Natural killer cell treated with Interleukin-12 subunit alpha and Interleukin-12 subunit beta and Interleukin-15 and Interleukin-18, amount 100 ng/mL, for 72 hours (primary cell): ENCODE data around the gene MRPL2. TPM values are rescaled to one million over a fixed set of nuclear protein-coding genes. Genes with fewer than 3 reads are reported as not detected.

ENCODE experiments used
- ATAC-seq, 2 donors: fragments of 150-1000 bp; cut with Tn5 transposase in 1 of 2; sonication (Bioruptor Pico), chemical (Tn5 transposase) in 1 of 2; 2 replicates each; pipeline ENCODE4 v1.10.0; 2021
- DNase-seq: peaks from one replicate; pipeline ENCODE4 v3.0.0; 2022; ENCODE audit warnings: low spot score
- H3K27ac Mint-ChIP-seq, 2 donors: 1 replicate in 1 of 2; 2 replicates in 1 of 2; pipeline ENCODE4 v1.8.0; 2022; ENCODE audit warnings: mixed read lengths in 2 of 2, mild to moderate bottlenecking in 1 of 2, moderate library complexity in 1 of 2
- H3K27me3 Mint-ChIP-seq, 2 donors: 1 replicate in 1 of 2; 2 replicates in 1 of 2; pipeline ENCODE4 v1.8.0; 2022; ENCODE audit warnings: mixed read lengths in 2 of 2
- H3K36me3 Mint-ChIP-seq: one replicate; pipeline ENCODE4 v1.8.0; 2022; ENCODE audit warnings: mixed read lengths
- H3K4me1 Mint-ChIP-seq, 2 donors: 1 replicate in 1 of 2; 2 replicates in 1 of 2; pipeline ENCODE4 v1.8.0; 2022; ENCODE audit warnings: low read depth in 2 of 2, mixed read lengths in 2 of 2, mild to moderate bottlenecking in 1 of 2
- H3K4me3 Mint-ChIP-seq: one replicate; pipeline ENCODE4 v1.8.0; 2022; ENCODE audit warnings: mixed read lengths
- H3K9me3 Mint-ChIP-seq: 2 replicates; pipeline ENCODE4 v1.8.0; 2022; ENCODE audit warnings: mixed read lengths
- total RNA-seq, 2 donors: library from RNA; stranded (reverse); gene quantifications; one replicate each; pipeline ENCODE4 v1.2.3, GENCODE V29; 2022

MRPL2 gene
- total RNA-seq, 2 donors from 2014 or later: 41.7 to 59.6 TPM

- H3K27ac Mint-ChIP-seq: peak within 1 kb of the TSS; percentile 94 to 95
- ATAC-seq: peak; percentile 98 to 99
- peak within 1 kb of the TSS; percentile 92 for H3K4me3 Mint-ChIP-seq
- no peaks in the 10 kb centered on the region for H3K9me3 Mint-ChIP-seq
- peaks cover under 1% of the 10 kb centered on the region for H3K36me3 Mint-ChIP-seq
- DNase-seq: peak; percentile 99
- H3K4me1 Mint-ChIP-seq: peaks cover 43 to 53% of the 10 kb centered on the region in 2 donors
- H3K27me3 Mint-ChIP-seq: no peaks in the 10 kb centered on the region
Measured at GRCh38 chr6:43013843-43014433, 45.3 kb downstream of the MRPL2 start, which contains the start of the genes KLHDC3 and MEA1. Gene KLHDC3, plus strand, starts transcription at chr6:43014249. Its CDS starts 2,944 bp downstream, at chr6:43017193. Gene MEA1, minus strand, starts transcription at chr6:43013946. Its CDS starts 133 bp downstream, at chr6:43013813.

GRCh38 chr6:43013097-43013842 lies 46.0 kb downstream of the MRPL2 start:
- ATAC-seq: no peak
- Mint-ChIP-seq H3K27ac (peak overlapping the region; percentile 94 to 95), H3K36me3 (no peaks in the 10 kb centered on the region), H3K27me3 (no peaks in the 10 kb centered on the region), H3K4me1 (peaks cover 43 to 53% of the 10 kb centered on the region in 2 donors), H3K4me3 (peak overlapping the region; percentile 92), H3K9me3 (no peaks in the 10 kb centered on the region)
- no peak for DNase-seq

GRCh38 chr6:43012364-43012763 lies 46.9 kb downstream of the MRPL2 start:
- no peak for DNase-seq
- Mint-ChIP-seq H3K27me3 (no peaks in the 10 kb centered on the region), H3K4me1 (peaks cover 43 to 46% of the 10 kb centered on the region in 2 donors), H3K4me3 (peak overlapping the region; percentile 92), H3K9me3 (no peaks in the 10 kb centered on the region), H3K36me3 (no peaks in the 10 kb centered on the region), H3K27ac (peak overlapping the region; percentile 94 to 95)
- ATAC-seq: no peak

DNA sequence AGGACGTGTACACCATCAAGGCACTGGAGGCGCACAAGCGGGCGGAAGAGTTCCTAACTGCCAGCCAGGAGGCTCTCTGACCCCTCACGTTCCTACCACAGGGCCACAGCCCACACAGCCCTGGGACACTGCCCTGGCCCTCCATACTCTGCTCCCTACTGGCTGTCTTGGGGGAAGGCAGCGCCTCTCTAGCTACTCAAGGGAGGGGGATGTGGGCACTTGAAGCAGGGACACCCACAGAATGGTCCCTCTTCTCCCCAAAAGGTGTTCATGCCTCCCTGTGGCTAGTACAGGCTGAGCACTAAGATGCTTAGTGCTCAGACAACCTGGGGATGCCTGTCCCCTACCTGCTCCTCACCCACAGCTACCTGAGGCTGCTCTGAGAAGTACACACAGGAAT lies 48.0 kb downstream of the MRPL2 start:
- Mint-ChIP-seq H3K36me3 (no peaks in the 10 kb centered on the region), H3K4me3 (no peak overlapping the region), H3K27me3 (no peaks in the 10 kb centered on the region), H3K9me3 (no peaks in the 10 kb centered on the region), H3K4me1 (peaks cover 42 to 45% of the 10 kb centered on the region in 2 donors), H3K27ac (peak overlapping the region in 1 of 2 donors; percentile 94)
- DNase-seq (no peak), ATAC-seq (no peak)

- peaks cover 29 to 35% of the 10 kb centered on the region in 2 donors for H3K4me1 Mint-ChIP-seq
- H3K36me3 Mint-ChIP-seq: no peaks in the 10 kb centered on the region
- no peak overlapping the region for H3K4me3 Mint-ChIP-seq
- H3K9me3 Mint-ChIP-seq: no peaks in the 10 kb centered on the region
- no peak for DNase-seq
- no peak for ATAC-seq
- no peak overlapping the region for H3K27ac Mint-ChIP-seq
- no peaks in the 10 kb centered on the region for H3K27me3 Mint-ChIP-seq
Measured at GRCh38 chr6:43009124-43009523, 50.1 kb downstream of the MRPL2 start.

- H3K9me3 Mint-ChIP-seq: no peaks in the 10 kb centered on the region
- no peaks in the 10 kb centered on the region for H3K36me3 Mint-ChIP-seq
- ATAC-seq (no peak), DNase-seq (no peak)
- H3K27me3 Mint-ChIP-seq: no peaks in the 10 kb centered on the region
- H3K4me3 Mint-ChIP-seq: no peak overlapping the region
- peaks cover 9 to 16% of the 10 kb centered on the region in 2 donors for H3K4me1 Mint-ChIP-seq
- H3K27ac Mint-ChIP-seq: no peak overlapping the region
Measured at GRCh38 chr6:43007126-43007525, 52.1 kb downstream of the MRPL2 start.

- ATAC-seq (no peak), DNase-seq (no peak)
- no peaks in the 10 kb centered on the region for H3K9me3 Mint-ChIP-seq
- no peak overlapping the region for H3K4me3 Mint-ChIP-seq
- H3K4me1 Mint-ChIP-seq: peaks cover 0 to 9% of the 10 kb centered on the region in 2 donors
- H3K27me3 Mint-ChIP-seq: no peaks in the 10 kb centered on the region
- no peaks in the 10 kb centered on the region for H3K36me3 Mint-ChIP-seq
- H3K27ac Mint-ChIP-seq: no peak overlapping the region
Measured at GRCh38 chr6:43006251-43006650, 53.0 kb downstream of the MRPL2 start.

DNA sequence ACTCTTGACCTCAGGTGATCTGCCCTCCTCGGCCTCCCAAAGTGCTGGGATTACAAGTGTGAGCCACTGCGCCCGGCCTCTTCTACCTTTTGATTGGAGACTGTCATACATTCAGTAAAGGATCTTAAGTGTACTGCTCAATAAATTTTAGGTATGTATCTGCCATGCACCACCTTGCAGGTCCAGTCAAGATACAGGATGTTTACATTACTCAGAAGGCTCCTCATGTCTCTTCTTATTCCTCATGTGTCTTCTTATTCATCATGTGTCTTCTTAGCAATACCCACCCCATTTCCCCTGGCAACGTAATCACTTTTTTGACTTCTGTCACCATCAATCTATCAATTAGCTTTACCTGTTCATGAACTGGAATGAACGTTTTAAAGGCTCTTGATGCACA lies 53.4 kb downstream of the MRPL2 start:
- Mint-ChIP-seq H3K36me3 (no peaks in the 10 kb centered on the region), H3K27ac (no peak overlapping the region), H3K4me1 (peaks cover 0 to 10% of the 10 kb centered on the region in 2 donors), H3K27me3 (no peaks in the 10 kb centered on the region), H3K9me3 (no peaks in the 10 kb centered on the region), H3K4me3 (no peak overlapping the region)
- DNase-seq (no peak), ATAC-seq (no peak)

Other genes starting within 250 kb of the MRPL2 start
- 100 to 1,000 TPM; 125 to 191 TPM for gene RPL7L1, start 179.8 kb downstream of the MRPL2 start, total RNA-seq
- gene PTCRA, start 143.4 kb downstream of the MRPL2 start, total RNA-seq: not detected
- gene CNPY3, start 130.0 kb downstream of the MRPL2 start, total RNA-seq: 10 to 100 TPM; 35.4 to 38.2 TPM
- gene GNMT, start 98.7 kb downstream of the MRPL2 start, total RNA-seq: 1 to 10 TPM in 1 of 2 donors, under 1 TPM in 1; 0.26 to 1.1 TPM
- 10 to 100 TPM; 14.1 to 18.7 TPM for gene PEX6, start 80.3 kb downstream of the MRPL2 start, total RNA-seq
- gene PPP2R5D, start 74.9 kb downstream of the MRPL2 start, total RNA-seq: 10 to 100 TPM; 38.9 to 47.8 TPM
- gene MEA1, start 45.5 kb downstream of the MRPL2 start, total RNA-seq: 10 to 100 TPM; 55.7 to 77.8 TPM
- 10 to 100 TPM; 59.6 to 60.8 TPM for gene KLHDC3, start 45.2 kb downstream of the MRPL2 start, total RNA-seq
- 10 to 100 TPM; 86.9 to 96.5 TPM for gene RRP36, start 37.8 kb downstream of the MRPL2 start, total RNA-seq
- gene CUL7, start 5.6 kb downstream of the MRPL2 start, total RNA-seq: 1 to 10 TPM; 8.3 to 9.8 TPM
- 10 to 100 TPM; 12.3 to 13.0 TPM for gene KLC4, start 197 bp upstream of the MRPL2 start, total RNA-seq
- 1 to 10 TPM; 1.2 to 4.1 TPM for gene PTK7, start 16.9 kb upstream of the MRPL2 start, total RNA-seq
- 10 to 100 TPM; 56.8 to 70.4 TPM for gene SRF, start 111.8 kb upstream of the MRPL2 start, total RNA-seq
- gene CUL9, start 122.8 kb upstream of the MRPL2 start, total RNA-seq: 10 to 100 TPM; 41.5 to 85.8 TPM
- gene DNPH1, start 170.0 kb upstream of the MRPL2 start, total RNA-seq: 10 to 100 TPM; 15.0 to 32.5 TPM
- gene TTBK1, start 184.0 kb upstream of the MRPL2 start, total RNA-seq: under 1 TPM; 0.75 to 0.81 TPM
- not detected for gene SLC22A7, start 238.8 kb upstream of the MRPL2 start, total RNA-seq
- gene CRIP3, start 249.4 kb upstream of the MRPL2 start, total RNA-seq: 1 to 10 TPM in 1 of 2 donors, not detected in 1; 2.0 TPM